Endothelial cell of umbilical vein (primary cell): Measurements from ENCODE around the gene CD37. TPM values are rescaled to one million over a fixed set of nuclear protein-coding genes. Genes with fewer than 3 reads are reported as not detected.

Experiments
- BruUV-seq: library from RNA; stranded (reverse); fragments of 400-500 nt; replicated peaks from 2 replicates; lab custom pipeline; 2021; lab: Mats Ljungman, UMichigan
- CTCF ChIA-PET: fragments of 300-600, 350-600 bp; sonication (Branson Sonifier 250); formaldehyde crosslinking; loops from one replicate; lab custom pipeline; 2021; ENCODE audit warnings: antibody characterized with exemption, inconsistent platforms; lab: Charles Lee
- POLR2A ChIA-PET: fragments of 300-600, 350-600 bp; sonication (Branson Sonifier 250); formaldehyde crosslinking; loops from one replicate; lab custom pipeline; 2021; ENCODE audit warnings: antibody characterized with exemption, inconsistent platforms; lab: Charles Lee
- DNase-seq: peaks from one replicate; pipeline ENCODE4 v3.0.0-alpha.2; 2011; ENCODE audit warnings: low read depth, low spot score
- FAIRE-seq: peaks from 2 replicates; lab custom pipeline; 2011; peaks lifted over from hg19 to GRCh38; lab: Jason Lieb, UNC
- H2AFZ ChIP-seq: 2 replicates; pipeline ENCODE4 v1.6.0; 2012; ENCODE audit warnings: low read depth, low read length, control low read depth, inconsistent platforms
- H3K27ac ChIP-seq: 2 replicates; pipeline ENCODE4 v1.5.1; 2011; ENCODE audit warnings: low read depth, mild to moderate bottlenecking, control low read depth, low read length, moderate library complexity; ENCODE audit not compliant: insufficient read depth
- H3K27me3 ChIP-seq, 2 experiments: 2 replicates each; pipeline versions ENCODE4 v1.6.0 to v1.6.1; 2011; ENCODE audit warnings: low read length in 2 of 2, mixed read lengths in 1 of 2; ENCODE audit not compliant: control insufficient read depth in 2 of 2, insufficient read depth in 2 of 2
- H3K36me3 ChIP-seq, 2 experiments: 2 replicates in 1 of 2; 3 replicates in 1 of 2; pipeline ENCODE4 v1.5.1; 2011; ENCODE audit warnings: low read length in 2 of 2, mild to moderate bottlenecking in 1 of 2, moderate library complexity in 1 of 2; ENCODE audit not compliant: control insufficient read depth in 2 of 2, insufficient read depth in 2 of 2; ENCODE audit errors: extremely low read depth in 1 of 2
- H3K4me1 ChIP-seq: 3 replicates; pipeline ENCODE4 v1.5.1; 2011; ENCODE audit warnings: mild to moderate bottlenecking, low read length; ENCODE audit not compliant: control insufficient read depth, insufficient read depth; ENCODE audit errors: extremely low read depth
- H3K4me2 ChIP-seq: 2 replicates; pipeline ENCODE4 v1.6.1; 2011; ENCODE audit warnings: low read length, control low read depth, mixed read lengths; ENCODE audit not compliant: insufficient read depth
- H3K4me3 ChIP-seq, 3 experiments: fragments of 200-600 bp in 1 of 3; sonication (generic), shearing (Covaris generic) in 1 of 3; replicated peaks in 1 of 3; 2 replicates each; pipeline ENCODE4 v1.5.1; 2011 to 2016; ENCODE audit warnings: control low read depth in 3 of 3, low read length in 3 of 3, mild to moderate bottlenecking in 2 of 3, inconsistent platforms in 1 of 3, low read depth in 1 of 3, moderate library complexity in 1 of 3; ENCODE audit not compliant: insufficient read depth in 1 of 3
- H3K79me2 ChIP-seq: 2 replicates; pipeline ENCODE4 v1.6.0; 2012; ENCODE audit warnings: low read length, inconsistent platforms; ENCODE audit not compliant: control insufficient read depth, insufficient read depth
- H3K9ac ChIP-seq: replicated peaks from 2 replicates; pipeline ENCODE3; 2011; ENCODE audit warnings: low read length, control low read depth; ENCODE audit not compliant: insufficient read depth; ENCODE audit errors: extremely low read depth
- H3K9me1 ChIP-seq: replicated peaks from 3 replicates; pipeline ENCODE4 v1.6.0; 2011; ENCODE audit warnings: mild to moderate bottlenecking, low read length; ENCODE audit not compliant: control insufficient read depth, insufficient read depth; ENCODE audit errors: extremely low read depth
- H3K9me3 ChIP-seq: replicated peaks from 2 replicates; pipeline ENCODE4 v1.5.1; 2012; ENCODE audit warnings: low read length, inconsistent platforms; ENCODE audit not compliant: control insufficient read depth, insufficient read depth
- H4K20me1 ChIP-seq: replicated peaks from 2 replicates; pipeline ENCODE3; 2011; ENCODE audit warnings: mild to moderate bottlenecking, low read length; ENCODE audit not compliant: control insufficient read depth, insufficient read depth; ENCODE audit errors: extremely low read depth
- CTCF ChIP-seq, 2 donors: IDR thresholded peaks; 1 replicate in 1 of 2; 2 replicates in 1 of 2; pipeline ENCODE4 v1.5.1; 2011; ENCODE audit warnings: low read length in 2 of 2, mild to moderate bottlenecking in 2 of 2, moderate library complexity in 2 of 2, control low read depth in 1 of 2, inconsistent platforms in 1 of 2, low read depth in 1 of 2; ENCODE audit not compliant: insufficient read depth in 1 of 2; ENCODE audit errors: extremely low read depth in 1 of 2
- MAX ChIP-seq: IDR thresholded peaks from 2 replicates; pipeline ENCODE4 v1.6.1; 2011; ENCODE audit not compliant: insufficient read depth, insufficient read length
- MYC ChIP-seq: IDR thresholded peaks from one replicate; pipeline ENCODE4 v1.6.1; 2011; ENCODE audit warnings: mild to moderate bottlenecking, low read depth, low read length
- POLR2AphosphoS5 ChIP-seq: IDR thresholded peaks from 2 replicates; pipeline ENCODE4 v1.6.1; 2012; ENCODE audit warnings: low read depth, mild to moderate bottlenecking, control low read depth, low read length, moderate library complexity; ENCODE audit not compliant: insufficient read depth
- dilution Hi-C: fragments of 300-500 bp; cut with MboI; formaldehyde crosslinking; loops from one replicate; pipeline ENCODE4 v1.15.0; 2019; ENCODE audit warnings: low sequenced_read_pairs; ENCODE audit not compliant: extremely low pct_ligation_motif_present
- intact Hi-C: fragments of 100-400 bp; cut with micrococcal nuclease; formaldehyde crosslinking; loops from one replicate; pipeline ENCODE4 v1.10.0; 2022
- polyA plus RNA-seq, 4 experiments: library from polyadenylated mRNA; depleted of rRNA in 3 of 4; stranded (reverse) in 3 of 4; unstranded in 1 of 4; fragments of >200 nt; gene quantifications; 2 replicates each; pipeline versions ENCODE4 v1.2.1 to v1.2.3, GENCODE V29; 2011 to 2012; ENCODE audit warnings: missing spikeins in 1 of 4
- total RNA-seq: library from RNA; stranded (reverse); gene quantifications from 2 replicates; pipeline ENCODE4 v1.2.3, GENCODE V29; 2021

The CD37 gene
- total and polyA plus RNA-seq, 2 donors (not counting 3 experiments of a cell fraction or from before 2014, with no cell fraction given), result not detected

GRCh38 chr19:49337267-49338022 lies 2.2 kb downstream of the CD37 start:
- no peaks in the 10 kb centered on the region for H3K79me2 ChIP-seq
- FAIRE-seq (no peak), DNase-seq (no peak)
- H3K4me3 ChIP-seq, result no peak overlapping the region
- H3K9ac ChIP-seq, result no peak overlapping the region
- TF ChIP-seq MAX (no peak), CTCF (IDR thresholded peaks at IDR 0.05; ENCODE audit: extremely low read depth in 1 of 2, insufficient read depth in 1 of 2, low read depth in 1 of 2, low read length in 2 of 2) (no peak), MYC (no peak), POLR2AphosphoS5 (peak; percentile 10)
- ChIA-PET CTCF (interaction anchor here (1.0 to 3.5 kb wide), 2 partner anchors 10 to 11 kb away, joined by 3 to 15 read pairs; no protein-coding TSS in a partner anchor), POLR2A (no interaction called here)
- intact Hi-C loops (no loop called here), dilution Hi-C loops (no loop called here)
- H3K9me3 ChIP-seq, result no peaks in the 10 kb centered on the region
- H2AFZ ChIP-seq, result no peak overlapping the region
- H3K27me3 ChIP-seq, result no peaks in the 10 kb centered on the region
- peaks cover 2 to 9% of the 10 kb centered on the region in 2 experiments for H3K36me3 ChIP-seq
- H4K20me1 ChIP-seq, result no peaks in the 10 kb centered on the region
- H3K4me1 ChIP-seq, result peaks cover 20% of the 10 kb centered on the region
- H3K27ac ChIP-seq, result no peak overlapping the region
- no peaks in the 10 kb centered on the region for H3K9me1 ChIP-seq
- BruUV-seq, result no TSS peak
- no peak overlapping the region for H3K4me2 ChIP-seq
